CD4-positive, alpha-beta T cell (primary cell): Measurements from ENCODE around the gene PAQR8. TPM values are rescaled to one million over a fixed set of nuclear protein-coding genes. Genes with fewer than 3 reads are reported as not detected.

Source experiments
- ATAC-seq: fragments of 200-7000 bp; cut with Tn5 transposase; one replicate; pipeline ENCODE4 v1.10.0; 2022; ENCODE audit warnings: mild to moderate bottlenecking; ENCODE audit not compliant: poor library complexity
- CTCF ChIA-PET: fragments of 350-600 bp; sonication (Branson Sonifier 250); formaldehyde crosslinking; loops from one replicate; lab custom pipeline; 2021; ENCODE audit warnings: antibody characterized with exemption, inconsistent platforms; lab: Charles Lee
- POLR2A ChIA-PET: fragments of 350-600 bp; sonication (Branson Sonifier 250); formaldehyde crosslinking; loops from one replicate; lab custom pipeline; 2021; ENCODE audit warnings: antibody characterized with exemption, inconsistent platforms; lab: Charles Lee
- DNase-seq, 14 experiments: peaks; one replicate each; pipeline ENCODE4 v3.0.0-alpha.2; 2013 to 2020; ENCODE audit warnings: mixed read lengths in 2 of 14
- H3K27ac ChIP-seq, 2 donors: one replicate each; pipeline versions ENCODE4 v1.5.1 to v1.7.0; 2013; ENCODE audit warnings: low read length in 2 of 2, low read depth in 1 of 2, mild to moderate bottlenecking in 1 of 2
- H3K27me3 ChIP-seq, 2 experiments: 1 replicate in 1 of 2; 2 replicates in 1 of 2; pipeline versions ENCODE4 v1.6.1 to v1.7.0; 2013; ENCODE audit warnings: low read length in 2 of 2, control low read depth in 1 of 2, mild to moderate bottlenecking in 1 of 2, moderate library complexity in 1 of 2; ENCODE audit not compliant: insufficient read depth in 2 of 2, control insufficient read depth in 1 of 2
- H3K36me3 ChIP-seq: one replicate; pipeline ENCODE4 v1.6.1; 2013; ENCODE audit warnings: low read length, control low read depth; ENCODE audit not compliant: insufficient read depth
- H3K4me1 ChIP-seq: one replicate; pipeline ENCODE4 v1.6.1; 2013; ENCODE audit warnings: low read length, control low read depth; ENCODE audit not compliant: insufficient read depth
- H3K4me3 ChIP-seq: one replicate; pipeline ENCODE4 v1.5.1; 2013; ENCODE audit warnings: mild to moderate bottlenecking, low read length, moderate library complexity
- H3K9me3 ChIP-seq, 2 experiments: 1 replicate in 1 of 2; 2 replicates in 1 of 2; pipeline versions ENCODE4 v1.6.1 to v1.7.0; 2013; ENCODE audit warnings: low read length in 2 of 2, mild to moderate bottlenecking in 2 of 2, control low read depth in 1 of 2, moderate library complexity in 1 of 2; ENCODE audit not compliant: control insufficient read depth in 1 of 2, insufficient read depth in 1 of 2
- H3K27ac Mint-ChIP-seq: one replicate; pipeline ENCODE4 v1.8.0; 2020; ENCODE audit warnings: mixed read lengths
- H3K27me3 Mint-ChIP-seq: one replicate; pipeline ENCODE4 v1.8.0; 2021; ENCODE audit warnings: mixed read lengths
- H3K36me3 Mint-ChIP-seq: one replicate; pipeline ENCODE4 v1.8.0; 2021; ENCODE audit warnings: low read depth, mixed read lengths
- H3K4me1 Mint-ChIP-seq: one replicate; pipeline ENCODE4 v1.8.0; 2021; ENCODE audit warnings: low read depth, mixed read lengths
- H3K4me3 Mint-ChIP-seq: one replicate; pipeline ENCODE4 v1.8.0; 2020; ENCODE audit warnings: mild to moderate bottlenecking, mixed read lengths
- H3K9me3 Mint-ChIP-seq: one replicate; pipeline ENCODE4 v1.8.0; 2020; ENCODE audit warnings: mixed read lengths
- intact Hi-C, 2 experiments: fragments of 100-400 bp; cut with DNase I in 1 of 2; cut with micrococcal nuclease in 1 of 2; formaldehyde crosslinking; loops; one replicate each; pipeline versions ENCODE4 v1.15.1 to v1.9.0; 2023 to 2025; cut with DNase I, micrococcal nuclease
- total RNA-seq, 174 experiments: library from RNA in 2 of 174; stranded (reverse) in 2 of 174; gene quantifications; one replicate each; pipeline ENCODE4 v1.2.3 and lab custom pipeline; 2021 to 2026
- TF ChIP-seq, protein P1 (sequence below): fragments of 200-600 bp; IDR thresholded peaks from one replicate; pipeline ENCODE4 v1.8.0; 2022; ENCODE audit warnings: antibody characterized with exemption, mild to moderate bottlenecking

The PAQR8 gene
- total RNA-seq, 2 experiments from 2014 or later = 1.8 to 1.9 TPM

DNA sequence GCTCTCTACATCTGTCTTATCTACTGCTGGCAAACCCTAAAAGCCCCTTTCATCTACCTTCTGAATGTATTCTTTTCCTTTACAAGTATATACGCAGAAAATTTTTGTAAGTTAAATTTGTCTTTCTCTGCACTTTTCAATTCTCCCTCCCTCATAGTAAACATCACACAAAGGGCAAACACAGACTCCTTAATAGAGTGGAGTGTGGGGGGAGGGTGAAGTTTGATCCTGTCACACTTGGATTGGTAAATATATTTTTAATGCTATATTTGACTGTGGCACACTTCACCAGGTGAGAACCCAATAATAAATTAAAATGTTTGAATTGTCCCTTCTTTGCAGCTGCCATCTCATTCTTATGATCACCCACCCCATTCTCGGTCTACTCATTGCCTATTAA, 33.2 kb upstream of the PAQR8 start:
- Histone ChIP-seq H3K27ac (no peak overlapping the region), H3K9me3 (no peaks in the 10 kb centered on the region), H3K27me3 (no peaks in the 10 kb centered on the region), H3K36me3 (no peaks in the 10 kb centered on the region), H3K4me3 (no peak overlapping the region), H3K4me1 (peaks cover 20% of the 10 kb centered on the region)
- no peak overlapping the region for H3K27ac Mint-ChIP-seq
- no peak for DNase-seq
- no peak overlapping the region for H3K4me3 Mint-ChIP-seq
- peaks cover 45% of the 10 kb centered on the region for H3K4me1 Mint-ChIP-seq
- CTCF ChIA-PET = interaction anchor here (1.4 kb wide), 1 partner anchor 9 kb away, joined by 3 read pairs; no protein-coding TSS in a partner anchor
- TF ChIP-seq, protein P1, sequence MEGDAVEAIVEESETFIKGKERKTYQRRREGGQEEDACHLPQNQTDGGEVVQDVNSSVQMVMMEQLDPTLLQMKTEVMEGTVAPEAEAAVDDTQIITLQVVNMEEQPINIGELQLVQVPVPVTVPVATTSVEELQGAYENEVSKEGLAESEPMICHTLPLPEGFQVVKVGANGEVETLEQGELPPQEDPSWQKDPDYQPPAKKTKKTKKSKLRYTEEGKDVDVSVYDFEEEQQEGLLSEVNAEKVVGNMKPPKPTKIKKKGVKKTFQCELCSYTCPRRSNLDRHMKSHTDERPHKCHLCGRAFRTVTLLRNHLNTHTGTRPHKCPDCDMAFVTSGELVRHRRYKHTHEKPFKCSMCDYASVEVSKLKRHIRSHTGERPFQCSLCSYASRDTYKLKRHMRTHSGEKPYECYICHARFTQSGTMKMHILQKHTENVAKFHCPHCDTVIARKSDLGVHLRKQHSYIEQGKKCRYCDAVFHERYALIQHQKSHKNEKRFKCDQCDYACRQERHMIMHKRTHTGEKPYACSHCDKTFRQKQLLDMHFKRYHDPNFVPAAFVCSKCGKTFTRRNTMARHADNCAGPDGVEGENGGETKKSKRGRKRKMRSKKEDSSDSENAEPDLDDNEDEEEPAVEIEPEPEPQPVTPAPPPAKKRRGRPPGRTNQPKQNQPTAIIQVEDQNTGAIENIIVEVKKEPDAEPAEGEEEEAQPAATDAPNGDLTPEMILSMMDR = no peak
- no peak for ATAC-seq
- intact Hi-C loops = no loop called here
- POLR2A ChIA-PET = no interaction called here
- no peaks in the 10 kb centered on the region for H3K9me3 Mint-ChIP-seq
- no peaks in the 10 kb centered on the region for H3K36me3 Mint-ChIP-seq
- no peaks in the 10 kb centered on the region for H3K27me3 Mint-ChIP-seq

DNA sequence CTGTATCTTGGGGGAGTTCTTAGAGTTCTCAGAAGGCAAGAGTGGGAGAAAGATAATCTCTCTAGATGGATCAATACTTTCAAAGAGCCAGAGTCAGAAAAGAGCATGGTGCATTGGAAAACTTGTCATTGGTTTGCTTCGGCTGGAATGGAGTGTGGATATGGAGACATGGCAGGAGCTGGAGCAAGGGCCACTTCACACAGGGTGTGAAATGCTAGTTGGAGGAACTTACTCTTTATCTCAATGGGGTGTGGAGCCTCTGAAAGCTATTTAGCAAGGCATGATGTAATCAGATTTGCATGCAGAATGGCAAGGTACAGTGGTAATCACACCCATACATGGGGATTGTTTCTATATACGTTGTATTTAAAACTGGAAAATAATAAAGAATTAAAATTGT, 31.5 kb upstream of the PAQR8 start:
- no peaks in the 10 kb centered on the region for H3K36me3 Mint-ChIP-seq
- Histone ChIP-seq H3K4me1 (peaks cover 38% of the 10 kb centered on the region), H3K27me3 (no peaks in the 10 kb centered on the region), H3K9me3 (no peaks in the 10 kb centered on the region), H3K4me3 (no peak overlapping the region), H3K36me3 (no peaks in the 10 kb centered on the region), H3K27ac (no peak overlapping the region)
- no peak for ATAC-seq
- intact Hi-C loops = no loop called here
- TF ChIP-seq, protein P1 = no peak
- H3K27me3 Mint-ChIP-seq = no peaks in the 10 kb centered on the region
- H3K9me3 Mint-ChIP-seq = no peaks in the 10 kb centered on the region
- no peak overlapping the region for H3K27ac Mint-ChIP-seq
- ChIA-PET POLR2A (interaction anchor here (1.7 kb wide), 1 partner anchor 32 kb away, joined by 4 read pairs; the partner anchor contains the start of gene PAQR8), CTCF (interaction anchor here (0.7 kb wide), 1 partner anchor 77 kb away, joined by 3 read pairs; no protein-coding TSS in a partner anchor)
- DNase-seq = no peak
- peaks cover 62% of the 10 kb centered on the region for H3K4me1 Mint-ChIP-seq
- no peak overlapping the region for H3K4me3 Mint-ChIP-seq

DNA sequence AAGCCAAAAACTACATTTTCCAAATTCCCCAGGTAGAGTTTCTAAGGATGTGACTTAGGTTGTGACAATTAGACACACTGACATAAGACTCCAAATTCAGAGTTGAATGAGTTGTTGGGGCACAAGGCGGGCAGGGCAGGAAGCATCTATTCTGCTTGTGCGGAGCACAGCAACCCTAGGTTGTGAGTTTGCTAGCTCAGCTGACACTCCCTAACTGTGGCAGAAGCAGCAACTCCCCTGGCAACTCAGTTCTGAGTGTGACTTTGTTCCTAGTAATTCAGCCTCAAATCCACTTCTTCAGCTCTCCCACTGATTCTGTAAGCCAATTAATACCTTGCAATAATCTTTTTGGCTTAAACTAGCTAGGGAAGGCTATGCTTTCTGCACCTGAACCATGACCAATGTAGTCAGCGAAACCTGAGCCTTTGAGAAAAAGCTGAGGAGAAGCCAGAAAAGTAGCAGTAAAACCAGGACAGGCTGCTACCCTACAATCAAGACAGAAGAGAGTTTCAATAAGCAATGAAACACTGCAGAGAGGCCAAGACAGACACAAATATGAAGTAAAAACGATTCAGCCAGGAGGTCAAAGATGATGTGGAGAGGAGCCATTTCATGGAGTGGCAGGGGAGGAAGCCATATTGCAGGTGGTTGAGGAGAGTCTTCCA, 30.0 kb upstream of the PAQR8 start:
- peak overlapping the region; percentile 25 for H3K4me3 Mint-ChIP-seq
- Histone ChIP-seq H3K27me3 (no peaks in the 10 kb centered on the region), H3K27ac (no peak overlapping the region), H3K4me3 (no peak overlapping the region), H3K4me1 (peaks cover 42% of the 10 kb centered on the region), H3K36me3 (no peaks in the 10 kb centered on the region), H3K9me3 (no peaks in the 10 kb centered on the region)
- H3K27ac Mint-ChIP-seq = peak overlapping the region; percentile 87
- no peaks in the 10 kb centered on the region for H3K36me3 Mint-ChIP-seq
- intact Hi-C loops = no loop called here
- peak in 4 of 14 experiments; percentile 6 to 40 (median 32) for DNase-seq
- POLR2A ChIA-PET = interaction anchor here (1.4 to 1.7 kb wide), 2 partner anchors 30 to 47 kb away, joined by 4 to 5 read pairs; partner anchors contain the start of genes MCM3 and PAQR8
- H3K4me1 Mint-ChIP-seq = peaks cover 69% of the 10 kb centered on the region
- TF ChIP-seq, protein P1 = no peak
- CTCF ChIA-PET = no interaction called here
- H3K27me3 Mint-ChIP-seq = no peaks in the 10 kb centered on the region
- ATAC-seq = no peak
- no peaks in the 10 kb centered on the region for H3K9me3 Mint-ChIP-seq
